IMR-90 (cell line): ENCODE results near the gene ATP5F1D. TPM values are rescaled to one million over a fixed set of nuclear protein-coding genes. Genes with fewer than 3 reads are reported as not detected.

Experiments
- ATAC-seq: fragments of 200-7000 bp; cut with Tn5 transposase; 2 replicates; pipeline ENCODE4 v1.9.1; 2020; ENCODE audit warnings: low read depth, mild to moderate bottlenecking, moderate library complexity
- BruUV-seq: library from RNA; stranded (reverse); fragments of 400-500 nt; replicated peaks from 2 replicates; lab custom pipeline; 2021; lab: Mats Ljungman, UMichigan
- CTCF ChIA-PET: fragments of 300-600 bp; formaldehyde crosslinking; extraction: SDS; loops from one replicate; lab custom pipeline; 2021; ENCODE audit warnings: antibody characterized with exemption; lab: Yijun Ruan, JAX
- POLR2A ChIA-PET: fragments of 300-600 bp; sonication (Branson Sonifier 250); formaldehyde crosslinking; loops from one replicate; lab custom pipeline; 2022; ENCODE audit warnings: antibody characterized with exemption; ENCODE audit not compliant: unreplicated experiment; lab: Charles Lee
- DNase-seq: peaks from one replicate; pipeline ENCODE4 v3.0.0; 2013
- H2AFZ ChIP-seq: replicated peaks from 2 replicates; pipeline ENCODE3; 2013; ENCODE audit warnings: low read length, mild to moderate bottlenecking; ENCODE audit not compliant: poor library complexity
- H2AK5ac ChIP-seq: 2 replicates; pipeline ENCODE4 v1.6.1; 2013; ENCODE audit warnings: low read depth, low read length, inconsistent platforms
- H2AK9ac ChIP-seq: replicated peaks from 2 replicates; pipeline ENCODE3; 2013; ENCODE audit warnings: mild to moderate bottlenecking, low read depth, low read length, moderate library complexity; ENCODE audit not compliant: poor library complexity
- H2BK120ac ChIP-seq: 2 replicates; pipeline ENCODE4 v1.6.1; 2013; ENCODE audit warnings: low read depth, low read length, inconsistent platforms
- H2BK15ac ChIP-seq: 3 replicates; pipeline ENCODE4 v1.6.1; 2013; ENCODE audit warnings: low read depth, low read length, inconsistent platforms
- H2BK20ac ChIP-seq: 2 replicates; pipeline ENCODE4 v1.6.1; 2013; ENCODE audit warnings: low read depth, mild to moderate bottlenecking, inconsistent platforms, low read length, moderate library complexity
- H2BK5ac ChIP-seq: 2 replicates; pipeline ENCODE4 v1.6.1; 2013; ENCODE audit warnings: mild to moderate bottlenecking, low read depth, low read length, inconsistent platforms; ENCODE audit not compliant: poor library complexity, severe bottlenecking
- H3K14ac ChIP-seq: replicated peaks from 2 replicates; pipeline ENCODE4 v1.6.1; 2013; ENCODE audit warnings: low read depth, low read length, inconsistent platforms
- H3K18ac ChIP-seq: 2 replicates; pipeline ENCODE4 v1.6.1; 2013; ENCODE audit warnings: low read depth, low read length, control low read depth
- H3K23ac ChIP-seq: 2 replicates; pipeline ENCODE4 v1.6.1; 2013; ENCODE audit warnings: low read depth, low read length, inconsistent platforms
- H3K27ac ChIP-seq: 2 replicates; pipeline ENCODE4 v1.5.1; 2013; ENCODE audit warnings: mild to moderate bottlenecking, control low read depth, low read length; ENCODE audit not compliant: insufficient read depth
- H3K27me3 ChIP-seq: 2 replicates; pipeline ENCODE4 v1.6.1; 2013; ENCODE audit warnings: low read length; ENCODE audit not compliant: control insufficient read depth, insufficient read depth
- H3K36me3 ChIP-seq: 2 replicates; pipeline ENCODE4 v1.6.1; 2013; ENCODE audit warnings: low read length, mixed read lengths; ENCODE audit not compliant: control insufficient read depth, insufficient read depth
- H3K4ac ChIP-seq: 2 replicates; pipeline ENCODE4 v1.6.1; 2013; ENCODE audit warnings: low read depth, low read length, inconsistent platforms
- H3K4me1 ChIP-seq: 2 replicates; pipeline ENCODE4 v1.6.1; 2013; ENCODE audit warnings: low read length, mixed read lengths; ENCODE audit not compliant: control insufficient read depth, insufficient read depth
- H3K4me2 ChIP-seq: 2 replicates; pipeline ENCODE4 v1.6.1; 2013; ENCODE audit warnings: low read depth, mild to moderate bottlenecking, control low read depth, low read length, moderate library complexity
- H3K4me3 ChIP-seq: 2 replicates; pipeline ENCODE4 v1.5.1; 2013; ENCODE audit warnings: low read depth, mild to moderate bottlenecking, control low read depth, low read length, moderate library complexity; ENCODE audit not compliant: insufficient read depth
- H3K56ac ChIP-seq: 2 replicates; pipeline ENCODE4 v1.6.1; 2013; ENCODE audit warnings: low read length, inconsistent platforms; ENCODE audit not compliant: insufficient read depth; ENCODE audit errors: extremely low read depth
- H3K79me1 ChIP-seq, 2 experiments: 2 replicates each; pipeline ENCODE4 v1.6.1; 2013; ENCODE audit warnings: low read length in 2 of 2, inconsistent platforms in 1 of 2, low read depth in 1 of 2
- H3K9ac ChIP-seq: 2 replicates; pipeline ENCODE4 v1.6.1; 2013; ENCODE audit warnings: low read depth, low read length, control low read depth
- H3K9me1 ChIP-seq: 2 replicates; pipeline ENCODE4 v1.6.1; 2013; ENCODE audit warnings: low read length, inconsistent platforms; ENCODE audit not compliant: insufficient read depth
- H3K9me3 ChIP-seq: 2 replicates; pipeline ENCODE4 v1.6.1; 2013; ENCODE audit warnings: low read length; ENCODE audit not compliant: control insufficient read depth, insufficient read depth
- H4K20me1 ChIP-seq: 2 replicates; pipeline ENCODE4 v1.6.1; 2013; ENCODE audit warnings: low read length, inconsistent platforms; ENCODE audit not compliant: insufficient read depth
- H4K5ac ChIP-seq: 2 replicates; pipeline ENCODE4 v1.6.1; 2013; ENCODE audit warnings: mild to moderate bottlenecking, low read depth, low read length, control low read depth
- H4K8ac ChIP-seq, 2 experiments: 2 replicates each; pipeline ENCODE4 v1.6.1; 2013; ENCODE audit warnings: low read depth in 2 of 2, low read length in 2 of 2, control low read depth in 1 of 2, inconsistent platforms in 1 of 2
- H4K91ac ChIP-seq: 2 replicates; pipeline ENCODE4 v1.6.1; 2013; ENCODE audit warnings: low read depth, low read length, inconsistent platforms; ENCODE audit not compliant: insufficient read depth
- BHLHE40 ChIP-seq: fragments of 150-350 bp; IDR thresholded peaks from 2 replicates; pipeline ENCODE4 v1.6.1; 2016; ENCODE audit warnings: mild to moderate bottlenecking, low read depth, low read length
- CEBPB ChIP-seq: IDR thresholded peaks from 2 replicates; pipeline ENCODE4 v1.6.1; 2012; ENCODE audit warnings: low read depth, low read length, improper control_type of control experiment
- CHD1 ChIP-seq: IDR thresholded peaks from 2 replicates; pipeline ENCODE4 v1.6.1; 2012; ENCODE audit warnings: low read depth, low read length, improper control_type of control experiment
- ELK1 ChIP-seq: fragments of 150-350 bp; IDR thresholded peaks from 2 replicates; pipeline ENCODE4 v1.6.1; 2016; ENCODE audit warnings: low read depth, mild to moderate bottlenecking, low read length, moderate library complexity, borderline replicate concordance
- FOS ChIP-seq: fragments of 150-350 bp; IDR thresholded peaks from 2 replicates; pipeline ENCODE4 v1.6.1; 2016; ENCODE audit warnings: low read depth, low read length
- MAFK ChIP-seq: IDR thresholded peaks from 2 replicates; pipeline ENCODE4 v1.6.1; 2012; ENCODE audit warnings: low read depth, low read length, improper control_type of control experiment
- MAZ ChIP-seq: IDR thresholded peaks from 2 replicates; pipeline ENCODE4 v1.6.1; 2012; ENCODE audit warnings: low read depth, mild to moderate bottlenecking, low read length, improper control_type of control experiment, moderate library complexity, borderline replicate concordance
- MXI1 ChIP-seq: IDR thresholded peaks from 2 replicates; pipeline ENCODE4 v1.6.1; 2012; ENCODE audit warnings: low read depth, mild to moderate bottlenecking, low read length, moderate library complexity, borderline replicate concordance
- RCOR1 ChIP-seq: IDR thresholded peaks from 2 replicates; pipeline ENCODE4 v1.6.1; 2012; ENCODE audit warnings: mild to moderate bottlenecking, low read length, improper control_type of control experiment; ENCODE audit not compliant: insufficient replicate concordance
- RFX5 ChIP-seq: IDR thresholded peaks from 2 replicates; pipeline ENCODE4 v1.8.0; 2012; ENCODE audit warnings: low read depth, mild to moderate bottlenecking, low read length, moderate library complexity
- SMC3 ChIP-seq: fragments of 150-350 bp; IDR thresholded peaks from 2 replicates; pipeline ENCODE4 v1.6.1; 2016; ENCODE audit warnings: low read depth, mild to moderate bottlenecking, antibody characterized with exemption, low read length, moderate library complexity
- WGBS, 2 experiments: methylation state at CpG; one replicate each; pipeline versions ENCODE4 v1.1.5 to v1.1.7; 2013; ENCODE audit warnings: missing lambda C conversion rate in 2 of 2; ENCODE audit not compliant: insufficient read length in 1 of 2; ENCODE audit errors: extremely low coverage in 2 of 2; 5-methylcytosine and 5-hydroxymethylcytosine counted together
- dilution Hi-C: fragments of 300-500 bp; cut with HindIII; formaldehyde crosslinking; loops from one replicate; pipeline ENCODE4 v1.14.3; 2018; ENCODE audit warnings: low sequenced_read_pairs; ENCODE audit not compliant: unreplicated experiment
- in situ Hi-C: fragments of 300-500 bp; cut with MboI; formaldehyde crosslinking; loops from 3 replicates; pipeline ENCODE4 v1.14.3; 2019; ENCODE audit warnings: low sequenced_read_pairs, inconsistent platforms, mixed read lengths
- intact Hi-C: fragments of 100-400 bp; cut with micrococcal nuclease; formaldehyde crosslinking; loops from 2 replicates; pipeline ENCODE4 v1.10.0; 2022
- polyA plus RNA-seq, 3 experiments: library from polyadenylated mRNA; depleted of rRNA; stranded (reverse); fragments of >200 nt; gene quantifications; 2 replicates each; pipeline ENCODE4 v1.2.3, GENCODE V29; 2012; ENCODE audit warnings: low replicate concordance in 1 of 3
- total RNA-seq: library from RNA; depleted of rRNA; stranded (reverse); fragments of >200 nt; gene quantifications from 2 replicates; pipeline ENCODE4 v1.2.3, GENCODE V29; 2012
- TF ChIP-seq, protein P1 (sequence below): fragments of 150-350 bp; IDR thresholded peaks from 2 replicates; pipeline ENCODE4 v1.6.1; 2017; ENCODE audit warnings: mild to moderate bottlenecking, antibody characterized with exemption, low read length, low read depth
- TF ChIP-seq, protein P2 (sequence below): conservative IDR thresholded peaks from 2 replicates; pipeline ENCODE4 v1.5.1; 2012; ENCODE audit warnings: mild to moderate bottlenecking, low read depth, low read length, improper control_type of control experiment

ATP5F1D gene
- total and polyA plus RNA-seq, 2 of the 4 experiments (the other 2 are of a cell fraction) = 7.3 to 140 TPM

DNA sequence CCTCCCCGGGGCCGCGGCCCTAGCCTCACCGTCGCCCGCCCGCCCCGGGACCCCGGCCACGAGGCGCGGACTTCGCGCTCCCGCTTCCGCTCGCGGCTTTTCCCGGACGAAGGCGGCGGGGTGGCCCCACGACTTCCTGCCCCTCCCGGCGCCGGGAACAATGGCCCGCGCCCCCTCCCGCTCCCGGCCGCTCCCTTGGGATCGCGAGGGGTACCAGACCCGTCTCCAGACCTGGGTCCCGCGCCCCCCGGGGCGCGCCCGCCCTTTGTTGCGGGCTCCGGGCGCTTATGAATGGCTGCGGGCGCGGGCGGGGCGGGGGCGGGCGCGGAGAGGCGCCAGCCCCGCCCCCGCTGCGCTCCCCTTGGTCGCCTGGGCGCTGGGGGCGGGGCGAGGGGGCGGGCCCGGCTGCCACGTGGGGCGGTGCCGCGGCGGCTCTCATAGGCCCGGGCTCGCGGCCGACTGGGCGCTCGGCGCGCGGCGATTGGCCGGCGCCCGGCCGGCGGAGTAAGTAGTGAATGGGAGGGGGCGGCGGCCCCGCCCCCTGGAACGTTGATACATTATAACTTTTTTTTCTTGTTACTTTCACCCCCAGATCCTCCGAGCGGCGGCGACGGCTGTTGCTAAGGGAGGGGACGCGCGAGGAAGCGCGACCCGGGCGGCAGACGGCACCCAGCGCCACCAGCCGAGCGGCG, 7.9 kb downstream of the ATP5F1D start:
- DNase-seq = peak; percentile 96
- Histone ChIP-seq H3K4me3 (peak overlapping the region; percentile 94), H3K79me1 (peaks cover 0 to 36% of the 10 kb centered on the region in 2 experiments; a peak in 2 of 4 replicates), H3K56ac (0 out of 2 replicates have a peak overlapping the region, but pooled peaks have one; percentile 5), H3K27ac (peak overlapping the region; percentile 98), H2AK9ac (peak overlapping the region; percentile 99), H3K4ac (peak overlapping the region; percentile 41; the same call in 1 of the 2 replicates), H3K9me3 (no peaks in the 10 kb centered on the region), H3K18ac (no peak overlapping the region), H4K20me1 (peaks cover 64% of the 10 kb centered on the region), H3K4me2 (no peak overlapping the region), H3K9ac (peak overlapping the region; percentile 78), H2BK15ac (no peak overlapping the region), H3K14ac (no peak overlapping the region), H2BK20ac (no peak overlapping the region), H2BK120ac (peak overlapping the region; percentile 4; the same call in 1 of the 2 replicates), H4K91ac (peak overlapping the region; percentile 55; the same call in 1 of the 2 replicates), H3K27me3 (no peaks in the 10 kb centered on the region), H2BK5ac (peak overlapping the region; percentile 97), H2AK5ac (0 out of 2 replicates have a peak overlapping the region, but pooled peaks have one; percentile 54), H3K4me1 (peaks cover 20% of the 10 kb centered on the region), H2AFZ (peak overlapping the region; percentile 82), H3K36me3 (peaks cover 30% of the 10 kb centered on the region), H3K9me1 (no peaks in the 10 kb centered on the region), H4K5ac (no peak overlapping the region), H3K23ac (no peak overlapping the region), H4K8ac (peak overlapping the region in 1 of 2 experiments; percentile 48; a peak in 1 of 4 replicates)
- in situ Hi-C loops (no loop called here), dilution Hi-C loops (no loop called here), intact Hi-C loops (loop anchor here (1.0 kb wide), 1 partner anchor 20 kb away; the partner anchor contains the start of gene CIRBP)
- WGBS, 2 experiments = 0% methylated on average over 15 of the region's 102 CpGs; no CpG with 5 or more reads in 1 of the 2 experiments
- POLR2A ChIA-PET = interaction anchor here (0.5 to 1.0 kb wide), 2 partner anchors 9 to 19 kb away, joined by 3 to 4 read pairs; no protein-coding TSS in a partner anchor
- peak; percentile 38 for ATAC-seq
- BruUV-seq = no TSS peak
- CTCF ChIA-PET = no interaction called here
- TF ChIP-seq SMC3 = 0 out of 2 replicates have a peak, but pooled peaks have one; percentile 6
- TF ChIP-seq, protein P1, sequence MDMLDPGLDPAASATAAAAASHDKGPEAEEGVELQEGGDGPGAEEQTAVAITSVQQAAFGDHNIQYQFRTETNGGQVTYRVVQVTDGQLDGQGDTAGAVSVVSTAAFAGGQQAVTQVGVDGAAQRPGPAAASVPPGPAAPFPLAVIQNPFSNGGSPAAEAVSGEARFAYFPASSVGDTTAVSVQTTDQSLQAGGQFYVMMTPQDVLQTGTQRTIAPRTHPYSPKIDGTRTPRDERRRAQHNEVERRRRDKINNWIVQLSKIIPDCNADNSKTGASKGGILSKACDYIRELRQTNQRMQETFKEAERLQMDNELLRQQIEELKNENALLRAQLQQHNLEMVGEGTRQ = peak; percentile 84
- no peak for TF ChIP-seq FOS
- TF ChIP-seq ELK1 = no peak
- no peak for TF ChIP-seq BHLHE40
- TF ChIP-seq CHD1 = no peak; the same call in 1 of the 2 replicates
- TF ChIP-seq RFX5 = no peak
- TF ChIP-seq, protein P2, sequence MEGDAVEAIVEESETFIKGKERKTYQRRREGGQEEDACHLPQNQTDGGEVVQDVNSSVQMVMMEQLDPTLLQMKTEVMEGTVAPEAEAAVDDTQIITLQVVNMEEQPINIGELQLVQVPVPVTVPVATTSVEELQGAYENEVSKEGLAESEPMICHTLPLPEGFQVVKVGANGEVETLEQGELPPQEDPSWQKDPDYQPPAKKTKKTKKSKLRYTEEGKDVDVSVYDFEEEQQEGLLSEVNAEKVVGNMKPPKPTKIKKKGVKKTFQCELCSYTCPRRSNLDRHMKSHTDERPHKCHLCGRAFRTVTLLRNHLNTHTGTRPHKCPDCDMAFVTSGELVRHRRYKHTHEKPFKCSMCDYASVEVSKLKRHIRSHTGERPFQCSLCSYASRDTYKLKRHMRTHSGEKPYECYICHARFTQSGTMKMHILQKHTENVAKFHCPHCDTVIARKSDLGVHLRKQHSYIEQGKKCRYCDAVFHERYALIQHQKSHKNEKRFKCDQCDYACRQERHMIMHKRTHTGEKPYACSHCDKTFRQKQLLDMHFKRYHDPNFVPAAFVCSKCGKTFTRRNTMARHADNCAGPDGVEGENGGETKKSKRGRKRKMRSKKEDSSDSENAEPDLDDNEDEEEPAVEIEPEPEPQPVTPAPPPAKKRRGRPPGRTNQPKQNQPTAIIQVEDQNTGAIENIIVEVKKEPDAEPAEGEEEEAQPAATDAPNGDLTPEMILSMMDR = no peak
- TF ChIP-seq CEBPB = no peak
- peak; percentile 10; the same call in 1 of the 2 replicates for TF ChIP-seq MXI1
- no peak for TF ChIP-seq RCOR1
- peak; percentile 91 for TF ChIP-seq MAZ
- TF ChIP-seq MAFK = no peak
